WTC11 (cell line): ENCODE measurements around the gene KIF3C. TPM values are rescaled to one million over a fixed set of nuclear protein-coding genes. Genes with fewer than 3 reads are reported as not detected.

ENCODE experiments used
- ATAC-seq: fragments of 200-7000 bp; cut with Tn5 transposase; 2 replicates; pipeline ENCODE4 v1.10.0; 2021; ENCODE audit warnings: mild to moderate bottlenecking, moderate library complexity
- CTCF ChIA-PET: fragments of 300-600 bp; sonication (Branson Sonifier 250); formaldehyde crosslinking; loops from one replicate; lab custom pipeline; 2021; ENCODE audit warnings: antibody characterized with exemption; lab: Charles Lee
- POLR2A ChIA-PET: fragments of 350-600 bp; sonication (Branson Sonifier 250); formaldehyde crosslinking; loops from one replicate; lab custom pipeline; 2021; ENCODE audit warnings: antibody characterized with exemption; lab: Charles Lee
- DNase-seq: peaks from one replicate; pipeline ENCODE4 v3.0.0; 2021; ENCODE audit warnings: low spot score
- H3K27ac Mint-ChIP-seq: 2 replicates; pipeline ENCODE4 v1.8.0; 2021; ENCODE audit warnings: mixed read lengths
- H3K27me3 Mint-ChIP-seq: 2 replicates; pipeline ENCODE4 v1.8.0; 2021; ENCODE audit warnings: low read depth, mild to moderate bottlenecking, moderate library complexity, mixed read lengths
- H3K36me3 Mint-ChIP-seq: 2 replicates; pipeline ENCODE4 v1.8.0; 2021; ENCODE audit warnings: mixed read lengths
- H3K4me1 Mint-ChIP-seq: 2 replicates; pipeline ENCODE4 v1.8.0; 2022; ENCODE audit warnings: mixed read lengths
- H3K4me3 Mint-ChIP-seq: 2 replicates; pipeline ENCODE4 v1.8.0; 2021; ENCODE audit warnings: mild to moderate bottlenecking, moderate library complexity, mixed read lengths
- H3K9me3 Mint-ChIP-seq: 2 replicates; pipeline ENCODE4 v1.8.0; 2021; ENCODE audit warnings: mixed read lengths
- ARID4B ChIP-seq: sonication (generic); formaldehyde crosslinking; IDR thresholded peaks from 2 replicates; pipeline ENCODE4 v1.8.0; 2023; ENCODE audit warnings: missing genetic modification reagents, mild to moderate bottlenecking, borderline replicate concordance
- ATF6 ChIP-seq: sonication (generic); formaldehyde crosslinking; IDR thresholded peaks from 2 replicates; pipeline ENCODE4 v1.8.1; 2023; ENCODE audit warnings: mild to moderate bottlenecking, missing genetic modification reagents
- CDX4 ChIP-seq: fragments of 250-450 bp; sonication (Bioruptor Pico); IDR thresholded peaks from 2 replicates; pipeline ENCODE4 v1.9.0; 2021; ENCODE audit warnings: moderate library complexity, mild to moderate bottlenecking, inconsistent platforms, borderline replicate concordance
- E2F4 ChIP-seq: sonication (generic); formaldehyde crosslinking; IDR thresholded peaks from 2 replicates; pipeline ENCODE4 v1.8.1; 2022; ENCODE audit warnings: low read depth, mild to moderate bottlenecking, moderate library complexity, missing genetic modification reagents, borderline replicate concordance
- ELF4 ChIP-seq: sonication (generic); formaldehyde crosslinking; IDR thresholded peaks from 2 replicates; pipeline ENCODE4 v1.8.1; 2022; ENCODE audit warnings: low read depth, mild to moderate bottlenecking, moderate library complexity, missing genetic modification reagents
- FOXJ3 ChIP-seq: sonication (generic); formaldehyde crosslinking; IDR thresholded peaks from 2 replicates; pipeline ENCODE4 v1.9.0; 2021; ENCODE audit warnings: missing genetic modification reagents, mild to moderate bottlenecking, borderline replicate concordance
- GTF2I ChIP-seq: fragments of 250-450 bp; sonication (Bioruptor Pico); conservative IDR thresholded peaks from 2 replicates; pipeline ENCODE4 v1.4.0; 2021; ENCODE audit warnings: mild to moderate bottlenecking
- IRF1 ChIP-seq: sonication (generic); formaldehyde crosslinking; IDR thresholded peaks from 2 replicates; pipeline ENCODE4 v1.8.0; 2023; ENCODE audit warnings: missing genetic modification reagents
- JAZF1 ChIP-seq: fragments of 250-450 bp; sonication (Bioruptor Pico); IDR thresholded peaks from 2 replicates; pipeline ENCODE4 v1.9.0; 2021; ENCODE audit warnings: moderate library complexity, mild to moderate bottlenecking, inconsistent platforms
- KAT7 ChIP-seq: sonication (generic); formaldehyde crosslinking; IDR thresholded peaks from 2 replicates; pipeline ENCODE4 v1.8.1; 2023; ENCODE audit warnings: missing genetic modification reagents, mild to moderate bottlenecking, borderline replicate concordance
- NR2C2 ChIP-seq: sonication (generic); formaldehyde crosslinking; IDR thresholded peaks from 2 replicates; pipeline ENCODE4 v1.8.0; 2022; ENCODE audit warnings: mild to moderate bottlenecking, missing genetic modification reagents
- PRDM15 ChIP-seq: sonication (generic); formaldehyde crosslinking; IDR thresholded peaks from 2 replicates; pipeline ENCODE4 v1.8.0; 2022; ENCODE audit warnings: missing genetic modification reagents
- RELA ChIP-seq: sonication (generic); formaldehyde crosslinking; IDR thresholded peaks from 2 replicates; pipeline ENCODE4 v1.8.1; 2022; ENCODE audit warnings: missing genetic modification reagents, mild to moderate bottlenecking, borderline replicate concordance
- RORB ChIP-seq: fragments of 250-450 bp; sonication (Bioruptor Pico); IDR thresholded peaks from 2 replicates; pipeline ENCODE4 v1.9.0; 2021; ENCODE audit warnings: mild to moderate bottlenecking
- TEAD1 ChIP-seq: sonication (generic); formaldehyde crosslinking; IDR thresholded peaks from 2 replicates; pipeline ENCODE4 v1.8.0; 2022; ENCODE audit warnings: mild to moderate bottlenecking, missing genetic modification reagents
- USF1 ChIP-seq: sonication (generic); formaldehyde crosslinking; IDR thresholded peaks from 2 replicates; pipeline ENCODE4 v1.8.0; 2022; ENCODE audit warnings: mild to moderate bottlenecking, missing genetic modification reagents
- ZNF219 ChIP-seq: sonication (generic); formaldehyde crosslinking; IDR thresholded peaks from 2 replicates; pipeline ENCODE4 v1.8.0; 2023; ENCODE audit warnings: missing genetic modification reagents, mild to moderate bottlenecking, borderline replicate concordance
- ZNF423 ChIP-seq: fragments of 250-450 bp; sonication (Bioruptor Pico); IDR thresholded peaks from 2 replicates; pipeline ENCODE4 v2.1.2; 2022; ENCODE audit warnings: mild to moderate bottlenecking, moderate library complexity
- ZNF425 ChIP-seq: fragments of 250-450 bp; sonication (Bioruptor Pico); conservative IDR thresholded peaks from 2 replicates; pipeline ENCODE4 v1.9.0; 2021; ENCODE audit warnings: mild to moderate bottlenecking
- total RNA-seq: library from RNA; stranded (reverse); gene quantifications from 3 replicates; pipeline ENCODE4 v1.2.3, GENCODE V29; 2021

KIF3C gene
- total RNA-seq, 1 experiment from 2014 or later: 48.1 TPM

GRCh38 chr2:25996844-25997243, 14.5 kb upstream of the KIF3C start (continued):
- no peak for TF ChIP-seq E2F4 (CRISPR knock-in tag)
- no peak for TF ChIP-seq ATF6 (CRISPR knock-in tag)
- no peak for TF ChIP-seq TEAD1
- no peak for TF ChIP-seq CDX4 (CRISPR knock-in tag)
- no peak for TF ChIP-seq ELF4
- TF ChIP-seq RELA (CRISPR knock-in tag): no peak
- TF ChIP-seq FOXJ3 (CRISPR knock-in tag): no peak
- no peak for TF ChIP-seq JAZF1

- H3K27ac Mint-ChIP-seq: no peak overlapping the region
- TF ChIP-seq ZNF219 (CRISPR knock-in tag) (no peak), PRDM15 (CRISPR knock-in tag) (no peak), USF1 (CRISPR knock-in tag) (no peak), IRF1 (no peak), NR2C2 (CRISPR knock-in tag) (no peak), RORB (no peak), GTF2I (no peak), FOXJ3 (CRISPR knock-in tag) (no peak), ZNF425 (CRISPR knock-in tag) (no peak), ARID4B (no peak), ELF4 (no peak), KAT7 (CRISPR knock-in tag) (no peak), ZNF423 (CRISPR knock-in tag) (no peak)
Observed at GRCh38 chr2:25994509-25994908, 12.2 kb upstream of the KIF3C start.

More at GRCh38 chr2:25994509-25994908, 12.2 kb upstream of the KIF3C start:
- ATAC-seq (no peak), DNase-seq (no peak)
- POLR2A ChIA-PET: no interaction called here
- Mint-ChIP-seq H3K9me3 (no peaks in the 10 kb centered on the region), H3K4me1 (peaks cover 4% of the 10 kb centered on the region), H3K27me3 (no peaks in the 10 kb centered on the region), H3K4me3 (no peak overlapping the region), H3K36me3 (no peaks in the 10 kb centered on the region)
- CTCF ChIA-PET: interaction anchor here (0.7 to 0.8 kb wide), 2 partner anchors 151 to 296 kb away, joined by 3 read pairs; no protein-coding TSS in a partner anchor
